IMR-90 (cell line): ENCODE results near the gene KAT6B.
A peak's percentile ranks its signal among the peaks of the same experiment; 100 is the strongest.

Experiments used
- CEBPB ChIP-seq: IDR thresholded peaks from 2 replicates; pipeline ENCODE4 v1.6.1; 2012; ENCODE audit warnings: low read depth, low read length, improper control_type of control experiment
- POLR2A ChIP-seq: IDR thresholded peaks from 2 replicates; pipeline ENCODE4 v1.6.1; 2012; ENCODE audit warnings: mild to moderate bottlenecking, low read depth, low read length
- TF ChIP-seq, protein P1 (sequence below): conservative IDR thresholded peaks from 2 replicates; pipeline ENCODE4 v1.5.1; 2012; ENCODE audit warnings: mild to moderate bottlenecking, low read depth, low read length, improper control_type of control experiment

GRCh38 chr10:74955796-74956195 is 129.4 kb downstream of the KAT6B start:
- TF ChIP-seq CEBPB (peak; percentile 60; the same call in 1 of the 2 replicates), POLR2A (no peak)
- TF ChIP-seq, protein P1, sequence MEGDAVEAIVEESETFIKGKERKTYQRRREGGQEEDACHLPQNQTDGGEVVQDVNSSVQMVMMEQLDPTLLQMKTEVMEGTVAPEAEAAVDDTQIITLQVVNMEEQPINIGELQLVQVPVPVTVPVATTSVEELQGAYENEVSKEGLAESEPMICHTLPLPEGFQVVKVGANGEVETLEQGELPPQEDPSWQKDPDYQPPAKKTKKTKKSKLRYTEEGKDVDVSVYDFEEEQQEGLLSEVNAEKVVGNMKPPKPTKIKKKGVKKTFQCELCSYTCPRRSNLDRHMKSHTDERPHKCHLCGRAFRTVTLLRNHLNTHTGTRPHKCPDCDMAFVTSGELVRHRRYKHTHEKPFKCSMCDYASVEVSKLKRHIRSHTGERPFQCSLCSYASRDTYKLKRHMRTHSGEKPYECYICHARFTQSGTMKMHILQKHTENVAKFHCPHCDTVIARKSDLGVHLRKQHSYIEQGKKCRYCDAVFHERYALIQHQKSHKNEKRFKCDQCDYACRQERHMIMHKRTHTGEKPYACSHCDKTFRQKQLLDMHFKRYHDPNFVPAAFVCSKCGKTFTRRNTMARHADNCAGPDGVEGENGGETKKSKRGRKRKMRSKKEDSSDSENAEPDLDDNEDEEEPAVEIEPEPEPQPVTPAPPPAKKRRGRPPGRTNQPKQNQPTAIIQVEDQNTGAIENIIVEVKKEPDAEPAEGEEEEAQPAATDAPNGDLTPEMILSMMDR = no peak
